Heart right ventricle (tissue), 16 donors: ENCODE results near the gene CYP2W1. TPM values are rescaled to one million over a fixed set of nuclear protein-coding genes. Genes with fewer than 3 reads are reported as not detected.

Experiments used
- ATAC-seq, 8 donors: fragments of 200-7000 bp; cut with Tn5 transposase; one replicate each; pipeline ENCODE4 v1.9.1; 2020; ENCODE audit warnings: mild to moderate bottlenecking in 8 of 8, moderate library complexity in 8 of 8, moderate number of reproducible peaks in 1 of 8
- DNase-seq, 2 donors: peaks; one replicate each; pipeline ENCODE4 v3.0.0-alpha.2; 2020
- H3K27ac ChIP-seq, 10 donors: fragments of 200-600 bp; sonication (generic) in 2 of 10; one replicate each; pipeline versions ENCODE4 v1.5.0 to v1.8.0; 2020 to 2022; ENCODE audit warnings: mild to moderate bottlenecking in 3 of 10
- H3K27me3 ChIP-seq, 7 donors: fragments of 200-600 bp; one replicate each; pipeline ENCODE4 v1.8.0; 2021 to 2022; ENCODE audit warnings: mild to moderate bottlenecking in 2 of 7
- H3K36me3 ChIP-seq, 9 donors: fragments of 200-600 bp; sonication (generic) in 1 of 9; one replicate each; pipeline versions ENCODE4 v1.5.0 to v1.8.0; 2020 to 2022; ENCODE audit warnings: mild to moderate bottlenecking in 2 of 9
- H3K4me1 ChIP-seq, 9 donors: fragments of 200-600 bp; sonication (generic) in 1 of 9; one replicate each; pipeline versions ENCODE4 v1.5.0 to v1.8.0; 2020 to 2022; ENCODE audit warnings: mild to moderate bottlenecking in 4 of 9
- H3K4me3 ChIP-seq, 10 donors: fragments of 200-600 bp; sonication (generic) in 2 of 10; one replicate each; pipeline versions ENCODE4 v1.5.0 to v1.8.0; 2020 to 2022; ENCODE audit warnings: mild to moderate bottlenecking in 7 of 10, moderate library complexity in 2 of 10
- H3K9me3 ChIP-seq, 11 donors: fragments of 200-600 bp in 10 of 11; sonication (generic) in 2 of 11; one replicate each; pipeline versions ENCODE4 v1.5.0 to v1.8.0; 2013 to 2022; ENCODE audit warnings: mild to moderate bottlenecking in 2 of 11, control low read depth in 1 of 11, moderate library complexity in 1 of 11
- WGBS, 2 donors: extraction: QIAGEN DNeasy Blood & Tissue Kit; methylation state at CpG; one replicate each; pipeline ENCODE4 v1.1.7; 2013; ENCODE audit warnings: inconsistent platforms in 1 of 2; 5-methylcytosine and 5-hydroxymethylcytosine counted together
- intact Hi-C, 10 donors: fragments of 100-400 bp; cut with DNase I; formaldehyde crosslinking; loops; one replicate each; pipeline versions ENCODE4 v1.11.1 to v1.14.2; 2022
- polyA plus RNA-seq, 2 donors: library from polyadenylated mRNA; stranded (reverse); fragments of 200-250 nt; gene quantifications; one replicate each; pipeline ENCODE4 v1.2.3, GENCODE V29; 2013
- total RNA-seq, 10 donors: library from RNA; stranded (reverse); fragmentation: NEBNext Ultra II Directional in 3 of 10; extraction: Animal tissue kit (Norgen Biotek cat#: 25700) in 3 of 10; gene quantifications; one replicate each; pipeline versions ENCODE4 v1.2.1 to v1.2.4, GENCODE V29; 2021 to 2023
- TF ChIP-seq, protein P1 (sequence below), 9 donors: fragments of 200-600 bp; sonication (generic) in 2 of 9; IDR thresholded peaks; one replicate each; pipeline versions ENCODE4 v1.5.0 to v1.8.0; 2021 to 2022; ENCODE audit warnings: antibody characterized with exemption in 9 of 9, mild to moderate bottlenecking in 5 of 9, moderate library complexity in 1 of 9
- donor health status: Arrhythmogenic right ventricular cardiomyopathy.
- donor health status: ischemic (EF 13 %, LVEDD 7.1; RV severe dilation, severe dysfunction).
- donor health status: healthy with polysubstance abuse.
- donor health status: DM: no; HTN: yes; CAD: no.
- donor health status: DM: no; HTN: no; CAD: no.
- donor health status: ischemic (EF 25% LVEDD 6.9; RV normal size, moderate dysfunction).
- donor health status: ischemic (EF 25% LVEDD 5.7; RV mildly dilated, moderate dysfunction).
- donor health status: healthy.
- donor health status: DM: yes; HTN: yes; CAD: no.
- donor health status: Ischemic cardiomyopathy.
- donor health status: ischemic (EF 35%, LVEDD 5.7; RV mildly dilated, moderate dysfunction).
- donor health status: nonischemic (EF 11% LVEDD 7.7; RV severe dilation, severe dysfunction).
- donor health status: DM: yes; HTN: yes; CAD: no.
- donor health status: PGD.
- donor health status: ischemic (EF 29% LVEDD 5.4; RV normal size, mild dysfunction).
- donor health status: nonischemic (EF 23%, LVEDD 6.1; RV moderate dilation, normal function).

The CYP2W1 gene
- total and polyA plus RNA-seq, 12 donors = not detected

DNA sequence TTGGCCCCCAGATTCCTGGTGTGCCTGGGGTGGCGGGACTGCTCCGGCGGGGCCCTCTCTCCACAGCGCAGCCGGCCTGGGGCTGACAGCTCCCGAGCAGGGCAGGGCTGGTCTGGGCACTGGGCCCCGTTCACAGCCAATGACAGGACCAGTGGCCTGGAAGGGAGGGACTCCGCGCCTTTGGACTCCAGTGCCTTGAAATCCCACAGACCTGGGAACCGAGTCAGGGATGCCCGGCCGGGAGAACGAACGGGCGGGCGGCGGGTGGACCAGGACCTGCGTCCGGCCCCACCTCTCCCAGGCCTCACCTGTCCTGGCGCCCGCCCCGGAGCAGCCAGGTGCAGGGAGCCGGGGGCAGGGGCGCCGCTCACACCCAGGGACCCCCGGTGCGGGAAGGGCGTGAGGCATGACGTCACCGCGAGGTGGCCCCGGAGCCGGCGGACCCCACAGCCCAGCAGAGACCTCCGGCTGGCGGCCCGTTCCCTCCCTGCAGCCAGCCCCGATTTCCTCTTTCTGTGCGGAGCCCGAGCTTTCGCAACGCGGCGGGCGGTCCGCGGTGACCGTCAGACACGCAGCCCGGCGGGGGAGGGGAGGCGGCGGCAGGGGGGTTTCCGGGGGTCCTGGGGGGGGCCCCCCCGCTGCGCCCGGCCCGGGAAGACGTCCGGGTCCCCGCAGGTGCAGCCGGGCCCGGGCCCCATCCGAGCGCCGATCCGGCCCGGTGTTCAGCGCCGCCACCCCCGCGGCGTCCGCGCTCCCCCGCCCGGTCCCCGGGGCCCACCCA, 29.2 kb upstream of the CYP2W1 start:
- Histone ChIP-seq H3K27me3 (peaks cover 0 to 38% (median 22%) of the 10 kb centered on the region in 7 donors), H3K9me3 (no peaks in the 10 kb centered on the region), H3K36me3 (no peaks in the 10 kb centered on the region), H3K4me1 (peaks cover 4 to 39% (median 11%) of the 10 kb centered on the region in 9 donors), H3K27ac (peak overlapping the region in 7 of 10 donors; percentile 33 to 91 (median 48)), H3K4me3 (peak overlapping the region; percentile 40 to 71 (median 60))
- intact Hi-C loops = loop anchor here in 2 of 10 donors (2.0 to 5.0 kb wide), 2 partner anchors 41 to 45 kb away; no protein-coding TSS in a partner anchor
- TF ChIP-seq, protein P1, sequence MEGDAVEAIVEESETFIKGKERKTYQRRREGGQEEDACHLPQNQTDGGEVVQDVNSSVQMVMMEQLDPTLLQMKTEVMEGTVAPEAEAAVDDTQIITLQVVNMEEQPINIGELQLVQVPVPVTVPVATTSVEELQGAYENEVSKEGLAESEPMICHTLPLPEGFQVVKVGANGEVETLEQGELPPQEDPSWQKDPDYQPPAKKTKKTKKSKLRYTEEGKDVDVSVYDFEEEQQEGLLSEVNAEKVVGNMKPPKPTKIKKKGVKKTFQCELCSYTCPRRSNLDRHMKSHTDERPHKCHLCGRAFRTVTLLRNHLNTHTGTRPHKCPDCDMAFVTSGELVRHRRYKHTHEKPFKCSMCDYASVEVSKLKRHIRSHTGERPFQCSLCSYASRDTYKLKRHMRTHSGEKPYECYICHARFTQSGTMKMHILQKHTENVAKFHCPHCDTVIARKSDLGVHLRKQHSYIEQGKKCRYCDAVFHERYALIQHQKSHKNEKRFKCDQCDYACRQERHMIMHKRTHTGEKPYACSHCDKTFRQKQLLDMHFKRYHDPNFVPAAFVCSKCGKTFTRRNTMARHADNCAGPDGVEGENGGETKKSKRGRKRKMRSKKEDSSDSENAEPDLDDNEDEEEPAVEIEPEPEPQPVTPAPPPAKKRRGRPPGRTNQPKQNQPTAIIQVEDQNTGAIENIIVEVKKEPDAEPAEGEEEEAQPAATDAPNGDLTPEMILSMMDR (IDR thresholded peaks at IDR 0.05) = no peak
- peak; percentile 41 to 55 for DNase-seq
- ATAC-seq = peak; percentile 74 to 84 (median 75)
- 2 to 3% methylated on average over 54 to 74 of the region's 78 CpGs for WGBS, 2 donors

- Histone ChIP-seq H3K4me3 (peak within 1 kb of the TSS; percentile 40 to 71 (median 60)), H3K27me3 (peaks cover 0 to 38% (median 22%) of the 10 kb centered on the region in 7 donors), H3K4me1 (peaks cover 4 to 39% (median 11%) of the 10 kb centered on the region in 9 donors), H3K36me3 (no peaks in the 10 kb centered on the region), H3K27ac (peak within 1 kb of the TSS in 7 of 10 donors; percentile 33 to 91 (median 48)), H3K9me3 (no peaks in the 10 kb centered on the region)
- ATAC-seq = peak in 5 of 8 donors; percentile 25 to 63 (median 31)
- WGBS, 2 donors = 10% methylated on average over 62 to 115 of the region's 115 CpGs
- TF ChIP-seq, protein P1 (IDR thresholded peaks at IDR 0.05) = peak in 2 of 9 donors; percentile 34 to 40
- intact Hi-C loops = loop anchor here in 2 of 10 donors (2.0 to 5.0 kb wide), 2 partner anchors 42 to 46 kb away; no protein-coding TSS in a partner anchor
- DNase-seq = peak in 1 of 2 donors; percentile 49
These were observed 28.4 kb upstream of the CYP2W1 start, which contains the start of gene ADAP1 for GRCh38 chr7:954330-955238. Gene ADAP1 (minus strand): TSS chr7:954680. CDS start chr7:954477, 203 bp downstream.

- DNase-seq (no peak), ATAC-seq (no peak)
- Histone ChIP-seq H3K27ac (no peak overlapping the region), H3K27me3 (peaks cover 0 to 34% (median 22%) of the 10 kb centered on the region in 7 donors), H3K4me1 (peaks cover 4 to 48% (median 12%) of the 10 kb centered on the region in 9 donors), H3K36me3 (no peaks in the 10 kb centered on the region), H3K9me3 (no peaks in the 10 kb centered on the region), H3K4me3 (no peak overlapping the region)
- intact Hi-C loops = no loop called here
- TF ChIP-seq, protein P1 (IDR thresholded peaks at IDR 0.05) = no peak
- WGBS, 2 donors = 88 to 92% methylated on average over 10 of the region's 10 CpGs
These were observed 26.9 kb upstream of the CYP2W1 start for GRCh38 chr7:956031-956430.
